NK-92 (cell line): ENCODE data around the gene ELMO1.

Experiments
- DNase-seq: peaks from one replicate; lab custom pipeline; 2025; ENCODE audit not compliant: unreplicated experiment; lab: John Stamatoyannopoulos, UW

ELMO1 gene

DNA sequence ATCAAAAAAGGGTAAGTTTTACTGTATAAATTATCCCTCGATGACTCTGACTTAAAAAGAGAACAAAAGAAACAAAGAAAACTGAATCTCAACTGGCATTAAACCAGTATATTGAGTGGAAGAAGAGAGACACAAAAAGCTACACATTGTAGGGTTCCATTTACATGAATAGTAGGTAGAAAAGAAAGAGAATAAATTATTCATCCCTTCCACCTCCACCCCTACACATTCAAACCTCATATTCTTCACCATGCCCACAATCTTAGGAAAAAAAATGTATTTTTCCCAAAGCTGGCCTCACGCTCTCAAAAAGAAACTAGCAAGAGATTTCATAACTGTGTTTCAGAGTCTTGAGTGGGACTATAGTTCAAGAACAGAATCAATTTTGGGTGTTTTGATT is 377.5 kb downstream of the ELMO1 start:
- no peak for DNase-seq

DNA sequence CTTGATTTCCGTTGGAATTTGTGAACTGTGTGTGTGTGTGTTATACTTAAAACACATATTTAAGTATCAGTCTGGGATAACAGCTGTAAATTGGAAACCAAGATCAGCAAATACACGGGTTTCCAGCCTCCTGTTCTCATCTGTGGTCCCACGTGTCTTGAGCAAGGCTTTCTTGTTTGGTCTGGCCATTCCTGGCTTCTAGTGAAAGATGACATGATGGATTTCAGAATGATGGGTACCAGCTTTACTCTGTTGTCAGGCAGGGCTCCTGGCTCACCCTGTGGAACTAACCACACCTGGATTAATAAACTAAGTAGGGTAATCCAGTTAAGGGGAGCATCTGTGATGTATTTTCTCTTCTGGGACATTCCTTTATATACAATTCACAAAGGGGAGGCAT is 378.2 kb downstream of the ELMO1 start:
- DNase-seq, result no peak

- no peak for DNase-seq
Observed at GRCh38 chr7:37070031-37070430, 378.6 kb downstream of the ELMO1 start.

GRCh38 chr7:37069336-37069735 is 379.3 kb downstream of the ELMO1 start:
- DNase-seq, result no peak

DNA sequence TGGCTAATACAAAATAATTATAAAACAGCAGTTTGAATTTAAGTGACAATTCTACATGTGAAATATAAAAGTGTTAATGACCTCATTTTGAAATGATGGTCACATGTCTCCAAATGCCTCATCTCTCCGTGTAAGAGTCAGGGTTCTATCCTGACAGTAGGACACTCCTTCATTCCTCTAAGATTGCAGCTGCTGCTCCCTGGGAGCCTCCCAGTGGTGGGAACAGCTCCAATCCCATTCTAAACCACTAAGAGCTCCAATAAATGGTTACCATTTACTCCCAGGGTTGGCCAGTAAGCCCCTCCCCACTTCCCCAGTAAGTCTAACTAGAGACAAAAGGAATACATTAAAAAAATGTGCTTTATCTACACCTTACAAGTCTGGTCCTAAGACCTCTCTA is 379.8 kb downstream of the ELMO1 start:
- no peak for DNase-seq

- DNase-seq, result no peak
Observed at GRCh38 chr7:37068038-37068437, 380.6 kb downstream of the ELMO1 start.

GRCh38 chr7:37065779-37066271 is 382.8 kb downstream of the ELMO1 start:
- no peak for DNase-seq

GRCh38 chr7:37062560-37062859 is 386.2 kb downstream of the ELMO1 start:
- DNase-seq, result no peak

DNA sequence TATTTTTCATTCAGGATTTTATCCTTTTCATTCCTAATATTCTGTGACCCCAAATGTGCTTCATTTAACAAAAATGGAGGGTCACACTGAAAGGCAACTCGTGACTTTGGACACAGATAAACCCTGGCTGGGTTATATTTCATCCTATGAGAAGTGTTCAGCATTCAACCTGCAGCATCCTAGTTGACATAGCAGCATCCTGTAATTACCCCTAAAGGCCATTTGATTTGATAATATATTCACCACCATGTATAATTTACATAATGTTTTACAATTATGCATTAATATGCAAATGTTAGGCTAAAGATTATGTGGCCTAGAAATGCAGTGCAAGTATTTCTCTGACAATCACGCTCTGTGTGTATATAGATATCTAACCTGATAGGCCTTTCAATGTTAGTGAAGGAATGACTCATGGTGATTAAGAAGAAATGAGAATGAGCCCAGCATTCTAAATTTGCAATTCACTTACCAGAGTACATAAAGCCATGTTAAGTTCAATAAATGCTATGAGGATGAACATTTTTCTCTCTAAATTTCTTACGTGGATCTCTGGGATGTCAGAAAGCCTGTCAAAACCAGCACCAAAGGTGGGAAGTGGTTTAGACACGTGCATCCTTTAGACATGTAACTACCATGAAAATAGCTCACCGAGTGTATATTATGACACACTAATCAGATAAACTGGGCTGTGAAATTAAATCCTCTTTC is 386.7 kb downstream of the ELMO1 start:
- DNase-seq, result no peak

GRCh38 chr7:37056234-37056912 is 392.3 kb downstream of the ELMO1 start:
- DNase-seq, result no peak

DNA sequence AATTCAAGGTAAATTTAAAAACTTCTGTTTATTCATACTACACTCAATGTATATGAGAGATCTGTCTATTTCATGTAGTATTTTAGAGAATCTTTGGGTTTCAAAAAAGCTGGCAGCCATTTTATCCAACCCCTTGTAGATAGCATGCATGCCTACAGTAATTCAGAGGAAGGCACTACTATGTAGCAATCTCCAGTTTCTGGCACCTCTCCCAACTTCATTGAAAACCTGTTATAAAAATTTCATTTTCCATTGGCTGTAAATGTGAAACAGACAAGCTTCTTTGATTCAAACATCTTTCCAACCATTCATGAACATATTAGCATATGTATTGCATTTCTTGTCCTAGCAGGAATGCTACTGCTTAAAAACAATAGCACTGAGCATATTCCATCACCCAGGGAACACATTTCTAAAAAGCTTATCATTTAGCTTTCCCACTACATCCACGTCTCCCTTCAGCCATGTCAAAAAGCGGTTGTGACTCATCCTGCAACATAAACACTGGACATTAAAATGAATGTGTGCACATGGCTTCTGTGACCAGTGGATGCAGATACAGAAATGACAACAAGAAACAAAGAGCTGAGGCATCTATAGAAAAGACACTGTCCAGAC is 393.9 kb downstream of the ELMO1 start:
- DNase-seq, result no peak

- DNase-seq, result no peak
Observed at GRCh38 chr7:37052705-37053104, 396.0 kb downstream of the ELMO1 start.

DNA sequence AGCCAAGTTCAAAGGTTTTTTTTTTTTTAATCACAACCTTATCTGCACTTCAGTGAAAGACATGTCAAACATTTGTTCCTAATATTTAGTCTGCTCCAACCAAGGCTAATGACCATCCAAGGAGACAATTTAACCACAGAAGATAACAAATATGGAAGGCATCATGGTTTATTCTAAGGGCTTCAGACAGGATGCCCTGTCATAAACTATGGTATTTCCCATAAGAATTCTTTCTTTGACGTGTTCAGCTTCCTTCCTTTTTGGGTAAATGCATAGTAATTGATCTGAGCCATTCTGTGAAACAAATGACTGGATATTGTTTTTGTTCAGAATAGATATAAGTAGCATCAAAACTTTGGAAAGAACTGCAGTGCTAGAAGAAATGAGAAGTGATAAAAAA is 397.9 kb downstream of the ELMO1 start:
- no peak for DNase-seq

- no peak for DNase-seq
Observed at GRCh38 chr7:37048674-37049073, 400.0 kb downstream of the ELMO1 start.

- DNase-seq, result no peak
Observed at GRCh38 chr7:37047260-37047659, 401.4 kb downstream of the ELMO1 start.

DNA sequence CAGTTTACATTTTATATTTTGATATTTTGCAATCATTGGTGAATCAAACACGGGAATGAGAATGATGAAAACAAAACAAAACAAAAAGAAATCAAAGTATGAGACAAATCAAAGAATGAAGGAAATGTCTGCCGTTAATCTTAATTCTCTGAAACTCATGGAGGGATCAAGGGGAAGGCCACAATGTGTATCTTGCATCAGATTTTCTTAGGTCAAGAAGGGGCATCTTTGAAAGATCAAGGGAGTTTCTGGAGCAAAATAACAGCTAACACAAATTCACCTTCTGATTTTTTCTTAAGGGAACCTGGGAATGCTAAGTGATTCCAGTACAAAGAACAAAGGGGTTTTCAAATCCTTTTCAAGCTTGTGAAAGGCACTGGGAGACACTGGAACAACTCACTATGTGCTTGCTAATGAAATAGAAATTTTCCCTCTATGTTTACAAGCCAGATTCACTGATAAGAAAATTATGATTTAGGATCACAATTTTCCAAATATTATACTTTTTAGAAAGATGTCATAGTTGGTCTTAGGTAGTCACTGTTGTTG is 402.1 kb downstream of the ELMO1 start:
- DNase-seq, result no peak

- DNase-seq, result no peak
Observed at GRCh38 chr7:37045681-37046179, 402.9 kb downstream of the ELMO1 start.

GRCh38 chr7:37041461-37041860 is 407.2 kb downstream of the ELMO1 start:
- no peak for DNase-seq

DNA sequence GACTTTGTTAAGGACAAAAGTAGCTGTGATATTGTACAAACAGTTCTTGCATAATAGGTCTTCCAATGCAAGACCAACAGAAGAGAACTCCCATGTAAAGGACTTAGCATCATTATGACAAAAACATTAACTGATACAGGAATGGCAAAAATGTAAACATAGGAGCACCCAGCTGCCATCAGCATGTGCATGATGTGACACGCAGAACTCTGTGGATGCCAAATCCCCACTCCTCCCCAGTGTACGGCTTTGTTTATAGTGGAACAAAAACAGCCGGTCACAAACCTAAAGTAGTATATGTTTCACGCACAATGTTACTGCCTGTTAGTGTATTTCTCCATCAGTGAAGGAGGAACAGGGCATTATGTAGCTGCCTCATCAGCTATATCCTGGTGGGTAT is 408.3 kb downstream of the ELMO1 start:
- DNase-seq, result no peak

GRCh38 chr7:37039131-37039749 is 409.4 kb downstream of the ELMO1 start:
- no peak for DNase-seq

GRCh38 chr7:37038706-37039105 is 410.0 kb downstream of the ELMO1 start:
- DNase-seq, result no peak
